NAMALWA (cell line): ENCODE measurements around the gene ARNT2.

Experiments used
- DNase-seq: peaks from one replicate; pipeline ENCODE4 v3.0.0-alpha.2; 2015; ENCODE audit warnings: low spot score

The ARNT2 gene

DNA sequence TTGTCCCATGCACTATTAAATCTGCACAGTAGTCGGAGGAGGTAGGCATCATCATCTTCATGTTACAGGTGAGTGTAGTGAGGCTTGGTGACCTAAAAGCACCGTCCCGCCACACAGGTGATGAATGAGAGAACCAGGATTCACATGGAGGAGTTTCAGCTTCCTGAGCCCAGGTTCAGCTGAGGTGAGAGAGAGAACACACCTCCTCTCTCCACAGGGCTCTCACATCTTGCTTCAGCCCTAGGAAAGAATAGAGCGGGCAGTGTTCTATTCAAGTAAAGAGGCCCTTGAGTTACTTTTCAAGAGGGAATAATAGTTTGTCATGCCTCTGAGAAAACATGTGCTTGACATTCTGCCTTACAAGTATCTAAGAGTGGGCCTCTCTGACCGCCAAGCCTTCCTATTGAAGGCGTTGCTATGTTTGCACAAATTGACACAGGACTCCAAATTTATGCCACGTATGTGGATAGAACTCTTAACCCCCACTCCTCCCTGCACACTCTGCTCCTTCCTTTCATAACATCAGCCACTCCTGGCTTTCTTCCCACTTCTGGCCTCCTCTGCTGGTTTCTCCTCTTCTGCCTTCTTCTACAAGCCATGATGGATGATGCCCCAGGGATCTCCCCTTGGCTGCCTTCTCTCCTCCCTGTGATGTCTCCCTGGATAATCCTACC, 152.6 kb downstream of the ARNT2 start:
- DNase-seq = no peak

DNA sequence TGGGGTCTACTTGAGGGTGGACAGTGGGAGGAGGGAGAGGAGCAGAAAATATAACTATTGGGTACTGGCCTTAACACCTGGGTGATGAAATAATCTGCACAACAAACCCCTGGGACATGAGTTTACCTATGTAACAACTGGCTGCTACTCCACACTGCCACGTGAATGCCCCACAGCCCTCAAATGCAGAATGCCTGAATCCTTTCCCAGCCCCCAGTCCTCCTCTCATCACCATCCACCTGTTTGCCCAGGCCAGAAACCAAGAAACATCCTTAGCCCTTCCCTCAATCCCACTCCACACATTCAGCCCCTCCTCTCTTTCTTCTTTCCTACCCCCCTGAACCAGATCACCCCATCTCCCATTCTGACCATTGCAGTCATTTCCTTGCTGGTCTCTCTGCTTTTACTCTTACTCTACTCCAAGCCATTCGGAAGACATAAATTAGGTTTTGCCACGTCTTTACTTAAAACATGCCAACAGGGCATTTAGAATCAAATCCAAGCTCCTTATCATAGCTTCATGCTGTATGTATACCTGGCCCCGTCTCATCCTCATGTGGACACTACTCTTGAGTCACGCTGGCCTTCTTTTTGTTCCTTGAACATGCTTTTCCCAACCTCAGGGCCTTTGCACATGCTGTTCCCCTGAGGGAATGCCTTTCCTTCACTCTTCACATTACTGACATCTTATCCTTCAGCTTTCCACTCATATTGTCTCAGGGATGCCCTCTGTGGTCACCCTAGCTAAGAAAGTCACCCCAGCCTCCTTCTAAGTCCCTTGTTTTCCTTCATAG, 153.5 kb downstream of the ARNT2 start:
- no peak for DNase-seq

DNA sequence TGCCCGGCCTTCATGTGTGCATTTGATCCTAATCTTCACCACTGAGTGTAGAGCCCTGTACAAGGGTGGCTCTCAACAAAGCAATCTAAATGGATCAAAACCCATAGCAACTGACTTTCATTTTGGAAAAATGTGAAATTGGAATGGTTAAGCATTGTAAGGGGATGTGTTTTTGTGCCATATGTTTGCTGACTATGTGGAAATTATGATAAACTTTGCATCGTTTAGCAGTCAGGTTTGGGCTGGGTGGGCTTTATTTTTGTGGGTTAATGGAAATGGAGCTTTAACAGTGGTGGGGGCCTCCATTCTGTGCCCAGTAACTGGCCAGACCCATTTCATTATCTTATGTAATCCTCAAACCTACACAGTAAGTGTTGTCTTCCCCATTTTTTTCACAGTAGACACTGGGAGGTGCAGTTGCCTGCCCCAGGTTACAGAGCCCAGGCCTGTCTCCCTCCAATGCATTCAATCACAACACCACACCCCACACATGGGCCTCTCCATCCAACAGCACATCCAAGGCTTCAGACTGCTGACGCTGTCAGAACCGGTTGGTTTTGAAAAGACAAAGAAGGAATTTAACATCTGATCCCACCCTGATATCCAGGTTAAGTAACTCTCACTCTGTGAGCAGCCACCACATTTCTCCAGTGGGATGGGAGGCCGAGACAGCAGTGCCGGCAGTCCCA, 154.6 kb downstream of the ARNT2 start:
- DNase-seq = no peak

DNA sequence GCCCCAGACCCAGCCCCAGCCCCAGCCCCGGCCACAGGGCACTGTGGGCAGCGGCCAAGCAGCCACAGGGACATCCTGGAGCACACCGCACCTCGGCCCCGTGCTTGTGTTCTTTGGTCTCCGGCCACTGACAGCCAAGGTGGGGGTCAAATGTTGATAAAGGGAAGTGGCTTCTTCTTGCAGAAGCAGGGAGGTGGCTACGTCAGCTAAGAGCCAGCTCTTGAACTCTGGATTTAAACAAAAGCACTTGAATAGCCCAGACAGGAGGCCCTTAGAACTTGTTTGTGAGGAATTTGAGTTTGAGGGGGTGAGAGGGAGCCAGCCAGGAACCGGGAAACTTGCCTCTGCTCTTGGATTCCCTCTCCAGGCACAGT, 155.1 kb downstream of the ARNT2 start:
- no peak for DNase-seq

- DNase-seq = no peak
Measured at GRCh38 chr15:80559761-80560160, 155.6 kb downstream of the ARNT2 start.

GRCh38 chr15:80560601-80561400, 156.6 kb downstream of the ARNT2 start:
- DNase-seq = no peak

DNA sequence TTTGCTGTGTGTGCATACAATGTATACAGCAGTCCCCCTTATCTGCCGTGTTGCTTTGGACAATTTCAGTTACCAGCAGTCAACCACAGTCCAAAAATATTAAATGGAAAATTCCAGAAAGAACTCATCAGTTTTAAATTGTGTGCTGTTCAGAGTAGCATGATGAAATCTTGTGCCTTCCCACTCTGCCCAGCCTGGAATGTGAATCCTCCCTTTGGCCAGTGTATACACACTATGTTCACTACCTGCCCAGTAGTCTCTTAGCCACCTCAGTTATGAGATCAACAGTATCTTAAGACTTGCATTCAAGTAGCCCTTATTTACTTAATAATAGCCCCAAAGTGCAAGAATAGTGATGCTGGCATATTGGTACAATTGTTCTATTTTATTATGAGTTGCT, 157.3 kb downstream of the ARNT2 start:
- DNase-seq = no peak

GRCh38 chr15:80562033-80562432, 157.9 kb downstream of the ARNT2 start:
- DNase-seq = no peak

DNA sequence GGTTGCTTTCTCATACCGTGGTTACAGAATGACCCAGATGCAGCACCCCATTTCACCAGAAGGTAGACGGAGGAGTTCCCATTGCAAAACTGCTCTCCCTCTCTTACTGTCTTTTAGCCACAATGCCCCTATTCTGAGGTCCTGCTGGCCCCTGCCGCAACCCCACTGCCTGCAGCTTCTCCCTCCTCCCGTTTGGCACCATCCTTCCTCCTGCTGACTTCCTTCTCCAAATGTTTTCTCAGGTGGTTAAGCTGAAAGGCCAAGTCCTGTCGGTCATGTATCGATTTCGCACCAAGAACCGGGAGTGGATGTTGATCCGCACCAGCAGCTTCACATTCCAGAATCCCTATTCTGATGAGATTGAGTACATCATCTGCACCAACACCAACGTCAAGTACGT, 158.7 kb downstream of the ARNT2 start:
- no peak for DNase-seq

DNA sequence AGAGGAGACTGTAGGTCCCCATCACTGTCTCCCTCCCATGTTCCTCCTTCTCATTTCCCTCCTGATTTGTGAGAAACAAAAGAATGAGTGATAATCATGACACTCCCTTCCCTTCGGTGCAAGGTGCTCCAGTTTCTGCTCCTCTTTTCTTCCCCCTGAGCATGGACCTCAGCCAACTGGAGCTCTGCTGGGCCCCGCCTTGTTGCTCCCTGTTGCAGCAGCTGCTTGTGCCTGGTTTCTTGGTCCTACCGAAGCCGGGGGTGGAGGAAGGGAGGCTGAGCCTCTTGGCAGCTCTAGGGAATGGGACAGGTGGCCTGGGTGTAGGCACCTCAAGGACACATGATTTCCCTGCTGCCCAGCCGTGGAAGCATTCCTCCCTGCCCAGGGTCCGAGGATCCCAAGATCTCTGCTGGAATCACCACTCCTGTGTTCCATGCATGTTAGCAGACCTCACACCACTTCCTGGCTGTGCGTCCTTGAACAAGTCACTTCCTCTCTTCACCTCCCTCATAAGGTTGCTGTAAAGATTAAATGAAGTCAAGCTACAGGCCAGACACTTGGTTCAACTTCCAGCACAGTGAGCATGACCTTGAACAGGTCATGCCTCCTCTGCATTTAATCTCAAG, 159.3 kb downstream of the ARNT2 start:
- no peak for DNase-seq

DNA sequence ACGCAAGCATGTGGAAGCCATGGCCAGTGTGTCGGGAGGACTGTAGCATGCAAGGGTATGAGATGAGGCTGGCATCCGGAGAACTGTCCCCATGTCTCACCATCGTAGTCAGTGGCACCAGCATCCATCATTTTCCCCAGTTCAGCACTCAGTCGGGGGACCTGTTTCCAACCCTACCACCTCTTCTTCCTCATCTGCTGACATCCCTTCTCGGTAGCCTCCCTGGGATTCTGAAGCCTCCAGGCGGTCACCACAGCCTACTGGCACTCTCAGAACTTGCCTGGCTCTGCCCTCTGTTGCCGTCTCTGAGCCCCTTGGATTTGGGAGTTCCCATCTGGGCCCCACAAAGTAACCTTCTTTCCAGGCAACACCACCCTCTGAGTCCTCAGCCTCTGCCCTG, 159.9 kb downstream of the ARNT2 start:
- DNase-seq = no peak

DNA sequence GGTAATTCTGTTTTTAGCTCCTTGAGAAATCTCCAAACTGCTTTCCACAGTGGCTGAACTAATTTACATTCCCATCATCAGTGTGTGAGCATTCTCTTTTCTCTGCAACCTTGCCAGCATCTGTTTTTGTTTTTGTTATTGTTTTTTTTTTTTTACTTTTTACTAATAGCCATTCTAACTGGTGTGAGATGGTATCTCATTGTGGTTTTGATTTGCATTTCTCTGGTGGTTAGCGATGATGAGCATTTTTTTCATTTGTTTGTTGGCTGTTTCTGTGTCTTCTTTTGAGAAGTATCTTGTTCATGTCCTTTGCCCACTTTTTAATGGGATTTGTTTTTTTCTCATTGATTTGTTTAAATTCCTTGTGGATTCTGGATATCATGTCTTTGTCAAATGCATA, 161.2 kb downstream of the ARNT2 start:
- DNase-seq = no peak

DNA sequence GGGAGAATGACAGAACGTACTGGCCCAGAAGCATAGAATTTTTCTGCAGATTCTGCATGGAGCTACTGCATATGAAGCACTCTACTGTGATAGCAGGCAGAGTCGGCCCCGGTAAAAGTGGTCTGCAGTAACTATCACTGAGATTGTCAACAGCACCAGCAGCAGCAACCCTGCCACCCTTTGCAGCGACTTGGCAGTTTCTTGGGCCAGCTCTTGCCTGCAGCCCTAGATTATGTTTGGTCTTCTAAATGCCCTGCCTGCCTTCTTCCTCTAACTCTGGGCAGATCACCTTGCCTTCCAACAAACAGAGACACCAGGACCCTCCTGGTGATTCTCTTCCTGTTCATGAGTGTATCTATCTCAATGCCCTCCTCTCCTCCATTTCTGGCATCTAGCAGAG, 161.8 kb downstream of the ARNT2 start:
- no peak for DNase-seq

GRCh38 chr15:80567721-80568157, 163.6 kb downstream of the ARNT2 start:
- DNase-seq = peak; percentile 67

DNA sequence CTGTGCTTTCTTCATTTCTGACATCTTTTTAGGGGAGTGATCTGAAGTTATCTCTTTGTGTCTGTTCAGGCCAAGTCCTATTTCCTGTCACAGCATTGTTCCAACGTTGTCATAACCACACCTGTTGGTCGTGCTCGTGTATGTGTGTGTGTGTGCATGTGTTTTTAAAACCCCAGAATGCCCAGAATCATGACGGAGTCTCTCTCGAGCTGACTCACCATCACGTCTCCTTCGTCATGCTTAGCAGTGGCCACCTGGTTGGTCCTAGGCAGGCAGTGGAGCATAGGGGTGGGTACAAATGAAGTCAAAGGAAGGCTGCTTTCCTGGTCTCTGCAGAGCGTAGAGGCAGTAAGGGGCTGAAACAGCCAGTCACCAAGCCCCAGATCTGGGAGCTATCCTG, 164.1 kb downstream of the ARNT2 start:
- DNase-seq = no peak

DNA sequence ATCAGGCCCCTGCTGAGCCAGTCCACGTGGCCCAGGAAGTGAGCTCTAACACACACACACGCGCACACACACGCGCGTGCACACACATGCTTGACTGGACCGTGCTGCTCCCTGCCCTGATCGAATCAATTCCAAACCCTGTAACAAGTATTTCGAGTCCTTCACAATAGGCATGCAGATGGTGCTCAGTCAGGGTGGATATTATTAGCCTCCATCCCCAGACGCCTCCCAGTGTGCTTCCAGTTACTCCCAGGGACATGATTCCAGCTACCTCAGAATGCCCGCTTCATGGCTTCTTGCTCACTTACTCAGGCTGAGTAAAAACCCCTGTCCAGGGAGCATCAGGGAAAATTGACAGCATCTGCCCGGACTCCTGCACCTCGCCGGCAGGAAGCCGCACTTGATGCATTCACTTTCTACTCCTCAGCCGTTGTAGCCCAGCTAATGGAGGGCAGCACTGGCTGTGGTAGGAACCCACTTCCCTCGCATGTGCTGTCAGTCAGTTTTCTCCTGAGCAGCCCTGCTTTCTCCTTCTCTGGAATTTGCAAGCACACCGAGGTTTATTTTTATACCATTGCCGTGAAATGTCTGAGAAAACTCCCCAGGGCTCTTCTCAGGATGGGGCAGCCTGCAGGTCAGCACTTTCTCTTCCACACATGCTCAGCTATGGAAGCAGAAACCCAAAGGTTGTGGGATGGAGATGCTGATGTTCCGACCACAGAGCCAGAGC, 164.9 kb downstream of the ARNT2 start:
- DNase-seq = no peak

GRCh38 chr15:80569656-80570055, 165.5 kb downstream of the ARNT2 start:
- DNase-seq = no peak

GRCh38 chr15:80570553-80570952, 166.4 kb downstream of the ARNT2 start:
- no peak for DNase-seq

DNA sequence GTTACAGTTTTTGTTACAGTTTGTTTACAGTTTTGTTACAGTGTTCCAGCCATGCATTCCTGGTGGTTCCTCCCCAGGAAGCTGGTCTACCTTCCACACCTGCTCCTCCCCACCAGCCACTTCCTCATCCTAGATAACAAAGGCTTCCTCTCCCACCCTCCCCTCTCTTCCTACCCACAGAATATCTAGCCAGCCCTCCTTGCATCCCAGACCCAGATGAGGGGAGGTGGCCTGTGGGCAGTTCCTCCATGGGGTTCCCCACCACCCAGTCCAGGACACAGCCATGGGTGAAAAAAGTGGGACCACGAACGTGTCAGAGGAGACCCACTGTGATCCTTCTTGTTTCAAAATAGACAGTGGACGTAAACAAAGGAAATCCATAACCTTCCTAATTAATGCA, 168.2 kb downstream of the ARNT2 start:
- no peak for DNase-seq

GRCh38 chr15:80573606-80574005, 169.4 kb downstream of the ARNT2 start:
- DNase-seq = no peak

DNA sequence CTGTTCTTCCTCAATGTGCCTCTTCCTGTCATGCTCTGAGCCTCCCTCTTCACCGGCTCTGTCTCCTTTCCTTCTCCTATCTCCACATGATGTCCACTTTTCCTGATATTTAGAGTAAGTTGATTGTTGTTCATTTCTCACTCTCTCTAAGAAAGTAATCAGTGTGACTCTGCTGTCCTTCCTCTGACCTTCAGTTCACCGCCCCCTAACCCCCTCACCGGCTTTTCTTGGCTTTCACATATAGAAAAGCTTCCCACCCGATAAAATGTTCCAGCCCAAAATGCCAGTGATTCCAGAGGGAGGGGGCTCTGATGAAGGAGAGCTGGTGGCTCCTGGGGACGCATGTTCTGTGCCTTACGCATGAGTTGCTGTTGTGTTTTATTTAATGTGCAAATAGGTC, 170.4 kb downstream of the ARNT2 start:
- no peak for DNase-seq
